Endothelial cell of umbilical vein (primary cell): ENCODE results near the gene FOXD3. TPM values are rescaled to one million over a fixed set of nuclear protein-coding genes. Genes with fewer than 3 reads are reported as not detected.

Experiments
- BruUV-seq: library from RNA; stranded (reverse); fragments of 400-500 nt; replicated peaks from 2 replicates; lab custom pipeline; 2021; lab: Mats Ljungman, UMichigan
- CTCF ChIA-PET: fragments of 300-600, 350-600 bp; sonication (Branson Sonifier 250); formaldehyde crosslinking; loops from one replicate; lab custom pipeline; 2021; ENCODE audit warnings: antibody characterized with exemption, inconsistent platforms; lab: Charles Lee
- POLR2A ChIA-PET: fragments of 300-600, 350-600 bp; sonication (Branson Sonifier 250); formaldehyde crosslinking; loops from one replicate; lab custom pipeline; 2021; ENCODE audit warnings: antibody characterized with exemption, inconsistent platforms; lab: Charles Lee
- DNase-seq: peaks from one replicate; pipeline ENCODE4 v3.0.0-alpha.2; 2011; ENCODE audit warnings: low read depth, low spot score
- FAIRE-seq: peaks from 2 replicates; lab custom pipeline; 2011; peaks lifted over from hg19 to GRCh38; lab: Jason Lieb, UNC
- H2AFZ ChIP-seq: 2 replicates; pipeline ENCODE4 v1.6.0; 2012; ENCODE audit warnings: low read depth, low read length, control low read depth, inconsistent platforms
- H3K27ac ChIP-seq: 2 replicates; pipeline ENCODE4 v1.5.1; 2011; ENCODE audit warnings: low read depth, mild to moderate bottlenecking, control low read depth, low read length, moderate library complexity; ENCODE audit not compliant: insufficient read depth
- H3K27me3 ChIP-seq, 2 experiments: 2 replicates each; pipeline versions ENCODE4 v1.6.0 to v1.6.1; 2011; ENCODE audit warnings: low read length in 2 of 2, mixed read lengths in 1 of 2; ENCODE audit not compliant: control insufficient read depth in 2 of 2, insufficient read depth in 2 of 2
- H3K36me3 ChIP-seq, 2 experiments: 2 replicates in 1 of 2; 3 replicates in 1 of 2; pipeline ENCODE4 v1.5.1; 2011; ENCODE audit warnings: low read length in 2 of 2, mild to moderate bottlenecking in 1 of 2, moderate library complexity in 1 of 2; ENCODE audit not compliant: control insufficient read depth in 2 of 2, insufficient read depth in 2 of 2; ENCODE audit errors: extremely low read depth in 1 of 2
- H3K4me1 ChIP-seq: 3 replicates; pipeline ENCODE4 v1.5.1; 2011; ENCODE audit warnings: mild to moderate bottlenecking, low read length; ENCODE audit not compliant: control insufficient read depth, insufficient read depth; ENCODE audit errors: extremely low read depth
- H3K4me2 ChIP-seq: 2 replicates; pipeline ENCODE4 v1.6.1; 2011; ENCODE audit warnings: low read length, control low read depth, mixed read lengths; ENCODE audit not compliant: insufficient read depth
- H3K4me3 ChIP-seq, 3 experiments: fragments of 200-600 bp in 1 of 3; sonication (generic), shearing (Covaris generic) in 1 of 3; replicated peaks in 1 of 3; 2 replicates each; pipeline ENCODE4 v1.5.1; 2011 to 2016; ENCODE audit warnings: control low read depth in 3 of 3, low read length in 3 of 3, mild to moderate bottlenecking in 2 of 3, inconsistent platforms in 1 of 3, low read depth in 1 of 3, moderate library complexity in 1 of 3; ENCODE audit not compliant: insufficient read depth in 1 of 3
- H3K79me2 ChIP-seq: 2 replicates; pipeline ENCODE4 v1.6.0; 2012; ENCODE audit warnings: low read length, inconsistent platforms; ENCODE audit not compliant: control insufficient read depth, insufficient read depth
- H3K9ac ChIP-seq: replicated peaks from 2 replicates; pipeline ENCODE3; 2011; ENCODE audit warnings: low read length, control low read depth; ENCODE audit not compliant: insufficient read depth; ENCODE audit errors: extremely low read depth
- H3K9me1 ChIP-seq: replicated peaks from 3 replicates; pipeline ENCODE4 v1.6.0; 2011; ENCODE audit warnings: mild to moderate bottlenecking, low read length; ENCODE audit not compliant: control insufficient read depth, insufficient read depth; ENCODE audit errors: extremely low read depth
- H3K9me3 ChIP-seq: replicated peaks from 2 replicates; pipeline ENCODE4 v1.5.1; 2012; ENCODE audit warnings: low read length, inconsistent platforms; ENCODE audit not compliant: control insufficient read depth, insufficient read depth
- H4K20me1 ChIP-seq: replicated peaks from 2 replicates; pipeline ENCODE3; 2011; ENCODE audit warnings: mild to moderate bottlenecking, low read length; ENCODE audit not compliant: control insufficient read depth, insufficient read depth; ENCODE audit errors: extremely low read depth
- EZH2 ChIP-seq: IDR thresholded peaks from 2 replicates; pipeline ENCODE4 v1.6.1; 2012; ENCODE audit warnings: borderline replicate concordance, low read depth, mild to moderate bottlenecking, moderate library complexity, low read length, inconsistent platforms; ENCODE audit not compliant: severe bottlenecking
- FOS ChIP-seq: IDR thresholded peaks from 2 replicates; pipeline ENCODE4 v1.6.1; 2011; ENCODE audit warnings: mild to moderate bottlenecking, low read length, moderate library complexity, borderline replicate concordance; ENCODE audit not compliant: insufficient read depth
- GATA2 ChIP-seq: IDR thresholded peaks from 2 replicates; pipeline ENCODE4 v1.7.0; 2011; ENCODE audit warnings: low read depth, mild to moderate bottlenecking, moderate library complexity, mixed read lengths, low read length; ENCODE audit not compliant: insufficient read length, insufficient read depth
- JUN ChIP-seq: IDR thresholded peaks from 2 replicates; pipeline ENCODE4 v1.6.1; 2011; ENCODE audit warnings: borderline replicate concordance, low read depth; ENCODE audit not compliant: insufficient read length, insufficient read depth
- MYC ChIP-seq: IDR thresholded peaks from one replicate; pipeline ENCODE4 v1.6.1; 2011; ENCODE audit warnings: mild to moderate bottlenecking, low read depth, low read length
- POLR2A ChIP-seq: IDR thresholded peaks from 2 replicates; pipeline ENCODE4 v1.6.1; 2012; ENCODE audit warnings: low read depth, mild to moderate bottlenecking, control low read depth, low read length
- POLR2AphosphoS5 ChIP-seq: IDR thresholded peaks from 2 replicates; pipeline ENCODE4 v1.6.1; 2012; ENCODE audit warnings: low read depth, mild to moderate bottlenecking, control low read depth, low read length, moderate library complexity; ENCODE audit not compliant: insufficient read depth
- dilution Hi-C: fragments of 300-500 bp; cut with MboI; formaldehyde crosslinking; loops from one replicate; pipeline ENCODE4 v1.15.0; 2019; ENCODE audit warnings: low sequenced_read_pairs; ENCODE audit not compliant: extremely low pct_ligation_motif_present
- intact Hi-C: fragments of 100-400 bp; cut with micrococcal nuclease; formaldehyde crosslinking; loops from one replicate; pipeline ENCODE4 v1.10.0; 2022
- polyA plus RNA-seq, 4 experiments: library from polyadenylated mRNA; depleted of rRNA in 3 of 4; stranded (reverse) in 3 of 4; unstranded in 1 of 4; fragments of >200 nt; gene quantifications; 2 replicates each; pipeline versions ENCODE4 v1.2.1 to v1.2.3, GENCODE V29; 2011 to 2012; ENCODE audit warnings: missing spikeins in 1 of 4
- total RNA-seq: library from RNA; stranded (reverse); gene quantifications from 2 replicates; pipeline ENCODE4 v1.2.3, GENCODE V29; 2021

The FOXD3 gene
- total and polyA plus RNA-seq, 2 donors (not counting 3 experiments of a cell fraction or from before 2014, with no cell fraction given) = not detected

GRCh38 chr1:63342402-63342801, 20.0 kb downstream of the FOXD3 start:
- TF ChIP-seq POLR2A (no peak), MYC (no peak), JUN (no peak), POLR2AphosphoS5 (no peak), GATA2 (no peak), EZH2 (no peak)
- Histone ChIP-seq H3K4me2 (no peak overlapping the region), H3K9me3 (no peaks in the 10 kb centered on the region), H3K36me3 (no peaks in the 10 kb centered on the region), H3K27me3 (peaks cover 3 to 8% of the 10 kb centered on the region in 2 experiments), H3K4me3 (no peak overlapping the region), H3K27ac (no peak overlapping the region), H3K79me2 (no peaks in the 10 kb centered on the region), H4K20me1 (no peaks in the 10 kb centered on the region), H3K9me1 (no peaks in the 10 kb centered on the region), H3K9ac (no peak overlapping the region), H2AFZ (no peak overlapping the region), H3K4me1 (no peaks in the 10 kb centered on the region)
- no peak for FAIRE-seq
- intact Hi-C loops (no loop called here), dilution Hi-C loops (no loop called here)
- CTCF ChIA-PET = no interaction called here
- no peak for DNase-seq
- POLR2A ChIA-PET = no interaction called here
- BruUV-seq = no TSS peak

- CTCF ChIA-PET = interaction anchor here (1.8 kb wide), 1 partner anchor 8 kb away, joined by 4 read pairs; no protein-coding TSS in a partner anchor
- intact Hi-C loops = no loop called here
Observed at GRCh38 chr1:63343922-63344321, 21.6 kb downstream of the FOXD3 start.

More at GRCh38 chr1:63343922-63344321, 21.6 kb downstream of the FOXD3 start:
- Histone ChIP-seq H3K4me2 (no peak overlapping the region), H4K20me1 (no peaks in the 10 kb centered on the region), H3K27ac (no peak overlapping the region), H3K9ac (no peak overlapping the region), H3K36me3 (no peaks in the 10 kb centered on the region), H3K27me3 (peaks cover 3 to 8% of the 10 kb centered on the region in 2 experiments), H3K9me1 (no peaks in the 10 kb centered on the region), H3K4me1 (no peaks in the 10 kb centered on the region), H2AFZ (no peak overlapping the region), H3K4me3 (no peak overlapping the region), H3K79me2 (no peaks in the 10 kb centered on the region), H3K9me3 (no peaks in the 10 kb centered on the region)
- dilution Hi-C loops = no loop called here
- TF ChIP-seq GATA2 (no peak), FOS (no peak), POLR2A (no peak)
- DNase-seq = no peak
- POLR2A ChIA-PET = no interaction called here
- BruUV-seq = no TSS peak
- FAIRE-seq = no peak
